Adrenal gland (tissue), 5 donors: ENCODE measurements around the gene USP31.

Experiments used
- CTCF ChIP-seq, 6 experiments: fragments of 450-650 bp in 4 of 6; fragments of 200-600 bp in 2 of 6; sonication (generic) in 1 of 6; IDR thresholded peaks; 1 replicate in 5 of 6; 2 replicates in 1 of 6; pipeline versions ENCODE4 v1.5.1 to v1.8.0; 2016 to 2021; ENCODE audit warnings: antibody characterized with exemption in 6 of 6, mild to moderate bottlenecking in 2 of 6, moderate library complexity in 1 of 6
- POLR2A ChIP-seq, 2 donors: fragments of 450-650 bp; IDR thresholded peaks; one replicate each; pipeline ENCODE4 v1.6.1; 2017; ENCODE audit warnings: antibody characterized with exemption in 2 of 2, mild to moderate bottlenecking in 2 of 2, moderate library complexity in 1 of 2
- donor health status: DM: no; HTN: no; CAD: no.

- TF ChIP-seq CTCF (IDR thresholded peaks at IDR 0.05) = no peak
- TF ChIP-seq POLR2A (IDR thresholded peaks at IDR 0.05) = no peak
These were observed 123.5 kb downstream of the USP31 start for GRCh38 chr16:23025692-23026307.
